Ovary (tissue), 9 donors: ENCODE measurements around the gene SP2. TPM values are rescaled to one million over a fixed set of nuclear protein-coding genes. Genes with fewer than 3 reads are reported as not detected.
A peak's percentile ranks its signal among the peaks of the same experiment; 100 is the strongest.

Source experiments
- DNase-seq, 5 donors: peaks; one replicate each; pipeline ENCODE4 v3.0.0-alpha.2; 2019 to 2020
- H3K27ac ChIP-seq, 2 donors: fragments of 200-600 bp; one replicate each; pipeline versions ENCODE4 v1.5.1 to v1.8.0; 2019 to 2022
- H3K27me3 ChIP-seq: fragments of 200-600 bp; one replicate; pipeline ENCODE4 v1.8.0; 2022
- H3K36me3 ChIP-seq: fragments of 200-600 bp; sonication (generic); one replicate; pipeline ENCODE4 v1.5.1; 2019
- H3K4me1 ChIP-seq: one replicate; pipeline ENCODE4 v1.8.1; 2013; ENCODE audit warnings: mild to moderate bottlenecking, moderate library complexity; ENCODE audit not compliant: insufficient read depth
- H3K4me3 ChIP-seq: fragments of 200-600 bp; sonication (generic); one replicate; pipeline ENCODE4 v1.5.1; 2017
- H3K9me3 ChIP-seq, 2 donors: fragments of 200-600 bp in 1 of 2; sonication (generic) in 1 of 2; one replicate each; pipeline versions ENCODE4 v1.5.1 to v1.8.1; 2013 to 2019; ENCODE audit warnings: mild to moderate bottlenecking in 1 of 2, moderate library complexity in 1 of 2
- EP300 ChIP-seq: sonication (generic); formaldehyde crosslinking; IDR thresholded peaks from one replicate; pipeline ENCODE4 v1.6.1; 2017; ENCODE audit warnings: antibody characterized with exemption
- POLR2A ChIP-seq: fragments of 450-650 bp; IDR thresholded peaks from one replicate; pipeline ENCODE4 v1.6.1; 2017; ENCODE audit warnings: antibody characterized with exemption, mild to moderate bottlenecking, moderate library complexity
- WGBS, 3 donors: extraction: QIAGEN DNeasy Blood & Tissue Kit in 1 of 3; methylation state at CpG; one replicate each; pipeline versions ENCODE4 v1.1.5 to v1.1.7; 2013 to 2017; 5-methylcytosine and 5-hydroxymethylcytosine counted together
- intact Hi-C, 4 donors: fragments of 100-400 bp; cut with DNase I; formaldehyde crosslinking; loops; one replicate each; pipeline versions ENCODE4 v1.11.0 to v1.15.1; 2022 to 2023
- polyA plus RNA-seq, 2 donors: library from polyadenylated mRNA; stranded (reverse); fragments of 200-250 nt in 1 of 2; fragments of 350-450 nt in 1 of 2; fragmentation: Illumina TruSeq in 1 of 2; extraction: RNeasy Lipid Tissue Mini Kit (QIAGEN cat#74804) in 1 of 2; gene quantifications; one replicate each; pipeline ENCODE4 v1.2.3, GENCODE V29; 2013 to 2014
- total RNA-seq, 7 donors: library from RNA; depleted of rRNA in 2 of 7; stranded (reverse); fragments of >200 nt in 2 of 7; fragmentation: NEBNext Ultra II Directional in 3 of 7; extraction: Animal tissue kit (Norgen Biotek cat#: 25700) in 3 of 7; gene quantifications; one replicate each; pipeline versions ENCODE4 v1.1.0 to v1.2.4, GENCODE V29; 2016 to 2023
- TF ChIP-seq, protein P1 (sequence below), 3 donors: fragments of 450-650 bp in 2 of 3; fragments of 200-600 bp in 1 of 3; IDR thresholded peaks; one replicate each; pipeline versions ENCODE4 v1.5.1 to v1.8.0; 2016 to 2022; ENCODE audit warnings: antibody characterized with exemption in 3 of 3, mild to moderate bottlenecking in 1 of 3
- donor health status: DM: no; HTN: no; CAD: no; lungs with moderate emphysema.
- donor health status: DM: no; HTN: no; CAD: no.
- donor health status: Bipolar disorder and iron deficiency.
- donor health status: DM: yes; HTN: yes; CAD: no.
- donor health status: DM: no; HTN: no; CAD: no.
- donor health status: DM: yes; HTN: yes; CAD: no.

Gene SP2
- total and polyA plus RNA-seq, 9 donors: 2.6 to 22.5 (median 14.7) TPM

DNA sequence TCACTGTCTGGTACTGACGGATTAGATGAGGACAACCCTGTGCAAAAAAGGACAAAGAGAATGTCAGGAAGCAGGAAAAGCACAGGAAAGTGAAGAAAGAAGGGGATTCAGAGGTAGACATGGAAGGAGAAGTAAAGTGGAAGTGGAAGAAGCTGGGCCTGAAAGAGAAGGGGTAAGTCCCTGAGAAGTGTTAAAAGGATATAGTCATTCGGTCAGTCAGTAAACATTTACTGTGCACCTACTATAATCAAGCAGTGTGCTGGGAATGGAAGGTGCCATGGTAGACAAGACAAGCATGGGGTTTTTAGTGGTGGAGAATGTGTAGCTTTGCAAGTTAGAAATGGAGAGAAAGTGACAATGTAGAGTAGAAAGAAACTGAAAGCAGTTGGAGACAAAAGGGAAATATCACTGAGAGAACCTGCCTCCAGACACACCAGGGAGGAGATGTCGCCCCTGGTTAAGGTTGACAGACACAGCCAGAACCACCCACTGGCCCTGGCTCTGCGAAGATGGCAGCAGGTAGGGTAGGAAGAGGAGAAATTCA lies 4.4 kb upstream of the SP2 start:
- 84 to 88% (median 84%) methylated on average over 4 of the region's 4 CpGs for WGBS, 3 donors
- TF ChIP-seq POLR2A (no peak), EP300 (no peak)
- TF ChIP-seq, protein P1, sequence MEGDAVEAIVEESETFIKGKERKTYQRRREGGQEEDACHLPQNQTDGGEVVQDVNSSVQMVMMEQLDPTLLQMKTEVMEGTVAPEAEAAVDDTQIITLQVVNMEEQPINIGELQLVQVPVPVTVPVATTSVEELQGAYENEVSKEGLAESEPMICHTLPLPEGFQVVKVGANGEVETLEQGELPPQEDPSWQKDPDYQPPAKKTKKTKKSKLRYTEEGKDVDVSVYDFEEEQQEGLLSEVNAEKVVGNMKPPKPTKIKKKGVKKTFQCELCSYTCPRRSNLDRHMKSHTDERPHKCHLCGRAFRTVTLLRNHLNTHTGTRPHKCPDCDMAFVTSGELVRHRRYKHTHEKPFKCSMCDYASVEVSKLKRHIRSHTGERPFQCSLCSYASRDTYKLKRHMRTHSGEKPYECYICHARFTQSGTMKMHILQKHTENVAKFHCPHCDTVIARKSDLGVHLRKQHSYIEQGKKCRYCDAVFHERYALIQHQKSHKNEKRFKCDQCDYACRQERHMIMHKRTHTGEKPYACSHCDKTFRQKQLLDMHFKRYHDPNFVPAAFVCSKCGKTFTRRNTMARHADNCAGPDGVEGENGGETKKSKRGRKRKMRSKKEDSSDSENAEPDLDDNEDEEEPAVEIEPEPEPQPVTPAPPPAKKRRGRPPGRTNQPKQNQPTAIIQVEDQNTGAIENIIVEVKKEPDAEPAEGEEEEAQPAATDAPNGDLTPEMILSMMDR (IDR thresholded peaks at IDR 0.05): no peak
- Histone ChIP-seq H3K9me3 (no peaks in the 10 kb centered on the region), H3K27ac (no peak overlapping the region), H3K4me1 (no peaks in the 10 kb centered on the region), H3K36me3 (no peaks in the 10 kb centered on the region), H3K4me3 (no peak overlapping the region), H3K27me3 (no peaks in the 10 kb centered on the region)
- no peak for DNase-seq
- intact Hi-C loops: loop anchor here in 3 of 4 donors (2.0 to 10.0 kb wide), 3 partner anchors 45 to 53 kb away; partner anchors contain the start of genes PNPO (in 1 of the 3) and SCRN2 (in 1 of the 3)

DNA sequence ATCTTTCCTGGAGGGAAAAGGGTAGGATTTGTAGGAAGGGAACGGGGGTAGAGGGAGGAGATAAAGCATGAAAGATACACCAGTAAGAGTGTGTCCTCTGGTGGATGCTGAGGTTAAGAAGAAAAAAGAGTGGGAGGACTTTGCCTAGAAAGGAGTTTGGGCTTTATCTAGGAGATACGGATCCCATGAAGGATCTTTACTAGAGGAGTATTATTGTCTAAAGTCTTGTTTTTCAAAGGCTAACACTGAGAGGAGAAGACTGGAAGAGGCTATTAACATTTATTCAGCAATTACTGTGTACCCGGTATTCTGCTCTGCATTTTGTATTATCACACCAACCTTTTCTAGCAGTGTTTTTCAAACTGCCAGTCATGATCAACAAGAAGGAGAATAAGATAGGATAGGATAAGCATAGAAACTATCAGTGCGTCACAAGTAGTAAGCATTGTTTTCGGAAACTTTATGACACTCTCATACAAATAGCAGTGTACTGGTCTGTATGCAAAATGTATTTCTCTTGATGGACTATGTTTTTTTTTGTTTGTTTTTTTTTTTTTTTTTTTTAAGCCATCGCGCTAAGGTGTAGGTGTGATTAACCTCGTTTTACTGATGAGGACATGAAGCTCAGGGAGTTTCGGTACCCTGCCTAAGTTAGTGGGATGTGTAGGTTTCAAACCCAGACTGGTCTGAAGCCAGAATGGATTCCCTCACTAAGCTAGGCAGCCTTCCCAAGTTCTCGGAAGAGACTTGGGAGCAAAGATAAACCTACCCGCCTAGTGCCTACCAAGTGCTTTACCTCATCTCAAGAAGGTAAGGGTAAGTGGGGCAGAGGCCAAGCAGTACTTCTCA lies 1.3 kb upstream of the SP2 start:
- no peaks in the 10 kb centered on the region for H3K36me3 ChIP-seq
- TF ChIP-seq POLR2A: no peak
- no peak for TF ChIP-seq EP300
- TF ChIP-seq, protein P1 (IDR thresholded peaks at IDR 0.05): no peak
- H3K27me3 ChIP-seq: no peaks in the 10 kb centered on the region
- no peak for DNase-seq
- peak overlapping the region; percentile 89 for H3K4me3 ChIP-seq
- peaks cover 3% of the 10 kb centered on the region for H3K4me1 ChIP-seq
- 22 to 30% (median 24%) methylated on average over 11 of the region's 11 CpGs for WGBS, 3 donors
- H3K27ac ChIP-seq: peak overlapping the region; percentile 87 to 90
- intact Hi-C loops: loop anchor here in 1 of 4 donors (5.0 to 10.0 kb wide), 2 partner anchors 50 to 78 kb away; partner anchors contain the start of genes CDK5RAP3 and PNPO
- H3K9me3 ChIP-seq: no peaks in the 10 kb centered on the region

DNA sequence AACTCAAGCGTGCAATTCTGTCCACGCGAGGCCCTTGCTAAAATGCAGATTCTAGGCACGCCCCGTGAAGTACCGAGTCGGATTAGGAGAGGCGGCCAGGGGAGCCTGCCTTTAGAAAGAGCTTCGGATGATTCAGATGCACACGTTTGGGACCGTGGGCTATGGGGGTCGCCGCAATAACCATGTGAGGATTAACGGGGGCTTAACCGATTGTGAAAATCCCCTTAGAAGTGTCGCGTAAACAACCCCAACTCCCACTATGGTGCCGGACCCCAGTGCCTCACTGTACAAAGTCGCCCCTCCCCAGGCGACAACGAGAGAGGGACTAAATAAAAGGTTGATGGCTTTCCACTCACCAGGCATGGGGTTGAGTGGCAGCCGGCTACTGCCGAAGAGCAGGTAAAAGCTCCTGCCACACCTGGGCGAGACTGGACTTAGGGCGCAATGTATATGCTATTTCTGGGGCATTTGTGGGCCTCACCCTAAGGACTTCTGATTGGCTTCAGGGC lies 635 bp upstream of the SP2 start:
- WGBS, 3 donors: 0% methylated on average over 25 of the region's 25 CpGs
- H3K4me3 ChIP-seq: peak overlapping the region; percentile 89
- peaks cover 3% of the 10 kb centered on the region for H3K4me1 ChIP-seq
- DNase-seq: peak in 2 of 5 donors; percentile 50 to 55
- H3K36me3 ChIP-seq: no peaks in the 10 kb centered on the region
- H3K9me3 ChIP-seq: no peaks in the 10 kb centered on the region
- H3K27me3 ChIP-seq: no peaks in the 10 kb centered on the region
- TF ChIP-seq, protein P1 (IDR thresholded peaks at IDR 0.05): no peak
- peak; percentile 80 for TF ChIP-seq POLR2A
- peak overlapping the region; percentile 87 to 90 for H3K27ac ChIP-seq
- intact Hi-C loops: loop anchor here in 1 of 4 donors (5.0 to 10.0 kb wide), 2 partner anchors 49 to 77 kb away; partner anchors contain the start of genes CDK5RAP3 and PNPO

DNA sequence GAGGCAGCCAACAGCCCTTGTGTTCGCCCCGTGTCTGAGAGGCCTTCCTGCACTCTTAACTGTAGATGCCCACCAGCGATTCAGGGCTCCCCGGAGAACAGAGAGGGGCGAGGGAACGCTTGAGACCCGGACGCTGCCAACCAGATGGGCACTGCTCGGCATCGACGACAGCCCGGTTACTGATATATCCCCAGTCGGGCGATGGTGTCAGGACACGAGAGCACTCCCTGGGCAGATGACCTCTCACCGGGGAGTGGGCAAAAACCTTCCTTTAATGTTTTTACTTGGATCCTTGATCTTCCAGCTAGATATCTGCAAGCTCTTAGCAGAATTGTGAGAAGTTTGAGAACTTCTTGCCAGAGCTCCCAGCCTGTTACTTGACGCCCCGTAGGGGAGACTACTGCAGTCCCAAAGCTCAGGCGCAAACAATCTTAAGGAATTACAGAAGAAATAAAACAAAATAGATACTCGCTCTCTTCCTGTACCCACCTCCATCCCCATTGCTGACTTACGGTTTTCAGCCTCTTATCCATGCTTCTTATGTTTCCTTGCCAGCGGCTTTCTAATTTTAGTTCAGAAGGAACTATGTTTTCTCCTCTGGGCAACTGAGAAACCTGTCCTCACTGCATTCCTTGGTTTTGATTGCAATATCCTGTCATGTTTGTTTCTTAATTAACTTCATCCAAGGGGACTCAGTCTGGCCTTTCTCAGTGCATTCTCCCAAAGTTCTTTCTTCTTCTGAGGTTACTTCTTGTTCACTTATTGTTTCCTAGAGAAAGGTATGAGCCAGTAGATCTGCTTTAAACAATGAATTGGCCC lies 845 bp downstream of the SP2 start:
- Histone ChIP-seq H3K4me3 (peak overlapping the region; percentile 68), H3K27ac (peak overlapping the region; percentile 99 to 100), H3K9me3 (no peaks in the 10 kb centered on the region), H3K36me3 (no peaks in the 10 kb centered on the region), H3K27me3 (no peaks in the 10 kb centered on the region), H3K4me1 (peaks cover 3% of the 10 kb centered on the region)
- DNase-seq: no peak
- 1 to 3% (median 1%) methylated on average over 21 to 22 of the region's 22 CpGs for WGBS, 3 donors
- intact Hi-C loops: loop anchor here in 1 of 4 donors (5.0 to 10.0 kb wide), 2 partner anchors 48 to 75 kb away; partner anchors contain the start of genes CDK5RAP3 and PNPO
- TF ChIP-seq POLR2A (no peak), EP300 (no peak)
- TF ChIP-seq, protein P1 (IDR thresholded peaks at IDR 0.05): no peak
